Effector memory CD8-positive, alpha-beta T cell (primary cell): ENCODE data around the gene REPIN1.

ENCODE experiments used
- ATAC-seq: fragments of 150-1000 bp; cut with Tn5 transposase; replicated peaks from 2 replicates; pipeline ENCODE4 v1.10.0; 2021; ENCODE audit warnings: mild to moderate bottlenecking, moderate library complexity
- DNase-seq, 3 experiments: peaks; one replicate each; pipeline ENCODE4 v3.0.0; 2021
- H3K27ac Mint-ChIP-seq, 2 donors: one replicate each; pipeline ENCODE4 v1.8.0; 2022; ENCODE audit warnings: mild to moderate bottlenecking in 2 of 2, mixed read lengths in 2 of 2, moderate library complexity in 2 of 2
- H3K27me3 Mint-ChIP-seq, 2 donors: one replicate each; pipeline ENCODE4 v1.8.0; 2022; ENCODE audit warnings: mixed read lengths in 2 of 2
- H3K36me3 Mint-ChIP-seq: one replicate; pipeline ENCODE4 v1.8.0; 2022; ENCODE audit warnings: mild to moderate bottlenecking, moderate library complexity, mixed read lengths; ENCODE audit not compliant: insufficient read depth
- H3K4me1 Mint-ChIP-seq, 2 donors: one replicate each; pipeline ENCODE4 v1.8.0; 2022; ENCODE audit warnings: low read depth in 2 of 2, mixed read lengths in 2 of 2
- H3K4me3 Mint-ChIP-seq, 2 donors: one replicate each; pipeline ENCODE4 v1.8.0; 2022; ENCODE audit warnings: mild to moderate bottlenecking in 2 of 2, mixed read lengths in 2 of 2, moderate library complexity in 2 of 2
- H3K9me3 Mint-ChIP-seq, 2 donors: one replicate each; pipeline ENCODE4 v1.8.0; 2022; ENCODE audit warnings: mixed read lengths in 2 of 2

The REPIN1 gene

DNA sequence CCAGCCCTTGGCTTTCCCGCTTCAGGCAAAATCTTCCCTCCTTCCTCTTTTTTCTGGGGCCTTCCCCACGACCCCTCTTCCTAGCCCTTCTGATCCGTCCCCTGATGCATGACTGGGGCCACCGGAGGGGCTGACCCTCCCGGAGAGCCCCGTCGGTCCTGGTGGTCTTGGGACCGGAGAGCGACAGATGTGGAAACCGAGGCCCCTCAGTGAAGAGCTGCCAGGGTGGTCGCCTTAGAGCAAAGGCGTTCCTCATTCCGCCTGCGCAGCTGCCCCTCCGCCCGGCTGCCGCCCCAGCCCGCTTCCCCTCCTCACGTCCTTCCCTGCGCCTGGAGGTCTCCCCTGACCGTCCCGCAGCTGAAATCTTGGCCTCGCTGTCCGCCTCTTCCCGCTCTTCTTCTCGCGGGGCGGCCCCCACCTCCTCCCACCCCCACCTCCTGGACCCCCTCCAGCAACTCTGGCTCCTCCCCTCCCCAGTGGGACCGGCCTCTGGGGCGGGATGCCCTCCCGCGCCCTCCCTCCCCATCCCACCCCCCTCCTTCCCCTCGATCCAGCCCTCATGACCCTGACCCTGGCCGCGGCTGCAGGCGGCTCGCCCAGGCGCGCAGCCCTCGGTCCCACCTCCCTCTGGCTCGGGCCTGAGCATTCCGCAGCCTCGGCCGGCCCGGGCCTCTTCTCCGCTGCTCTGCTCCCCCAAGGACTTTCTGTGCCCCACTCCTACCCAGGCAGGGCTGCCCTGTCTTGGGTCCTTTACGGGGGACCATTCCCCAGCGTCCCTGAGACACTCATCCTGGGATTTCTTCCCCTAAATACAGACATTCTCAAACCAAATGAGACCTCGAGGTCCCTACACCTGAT, 27.1 kb upstream of the REPIN1 start, which contains the start of gene RARRES2:
TSS of gene RARRES2 (minus strand) at position 367 of the 858 bp plus-strand sequence. CDS start 1,020 bp downstream, outside the sequence.
- DNase-seq (no peak), ATAC-seq (no peak)
- Mint-ChIP-seq H3K27ac (no peak within 1 kb of the TSS), H3K4me3 (peak within 1 kb of the TSS in 1 of 2 donors; percentile 37), H3K36me3 (no peaks in the 10 kb centered on the region), H3K4me1 (peaks cover 0 to 7% of the 10 kb centered on the region in 2 donors), H3K27me3 (peaks cover 17 to 64% of the 10 kb centered on the region in 2 donors), H3K9me3 (no peaks in the 10 kb centered on the region)

GRCh38 chr7:150342121-150342408, 26.6 kb upstream of the REPIN1 start:
- H3K36me3 Mint-ChIP-seq, result no peaks in the 10 kb centered on the region
- peaks cover 21 to 70% of the 10 kb centered on the region in 2 donors for H3K27me3 Mint-ChIP-seq
- peaks cover 0 to 7% of the 10 kb centered on the region in 2 donors for H3K4me1 Mint-ChIP-seq
- H3K4me3 Mint-ChIP-seq, result peak overlapping the region in 1 of 2 donors; percentile 9
- no peak for DNase-seq
- no peak overlapping the region for H3K27ac Mint-ChIP-seq
- no peak for ATAC-seq
- H3K9me3 Mint-ChIP-seq, result no peaks in the 10 kb centered on the region

- Mint-ChIP-seq H3K9me3 (no peaks in the 10 kb centered on the region), H3K36me3 (no peaks in the 10 kb centered on the region), H3K4me3 (no peak overlapping the region), H3K27ac (no peak overlapping the region), H3K27me3 (peaks cover 21 to 66% of the 10 kb centered on the region in 2 donors), H3K4me1 (peaks cover 0 to 7% of the 10 kb centered on the region in 2 donors)
- DNase-seq (no peak), ATAC-seq (no peak)
These were observed 25.4 kb upstream of the REPIN1 start for GRCh38 chr7:150343225-150343624.

GRCh38 chr7:150344299-150344698, 24.3 kb upstream of the REPIN1 start:
- H3K27ac Mint-ChIP-seq, result no peak overlapping the region
- H3K4me3 Mint-ChIP-seq, result no peak overlapping the region
- H3K9me3 Mint-ChIP-seq, result no peaks in the 10 kb centered on the region
- H3K4me1 Mint-ChIP-seq, result peaks cover 0 to 7% of the 10 kb centered on the region in 2 donors
- DNase-seq, result no peak
- peaks cover 21 to 66% of the 10 kb centered on the region in 2 donors for H3K27me3 Mint-ChIP-seq
- H3K36me3 Mint-ChIP-seq, result no peaks in the 10 kb centered on the region
- ATAC-seq, result no peak

GRCh38 chr7:150345012-150345411, 23.6 kb upstream of the REPIN1 start:
- ATAC-seq (no peak), DNase-seq (no peak)
- no peaks in the 10 kb centered on the region for H3K9me3 Mint-ChIP-seq
- no peak overlapping the region for H3K27ac Mint-ChIP-seq
- H3K4me1 Mint-ChIP-seq, result peaks cover 0 to 4% of the 10 kb centered on the region in 2 donors
- H3K4me3 Mint-ChIP-seq, result no peak overlapping the region
- no peaks in the 10 kb centered on the region for H3K36me3 Mint-ChIP-seq
- peaks cover 21 to 59% of the 10 kb centered on the region in 2 donors for H3K27me3 Mint-ChIP-seq

DNA sequence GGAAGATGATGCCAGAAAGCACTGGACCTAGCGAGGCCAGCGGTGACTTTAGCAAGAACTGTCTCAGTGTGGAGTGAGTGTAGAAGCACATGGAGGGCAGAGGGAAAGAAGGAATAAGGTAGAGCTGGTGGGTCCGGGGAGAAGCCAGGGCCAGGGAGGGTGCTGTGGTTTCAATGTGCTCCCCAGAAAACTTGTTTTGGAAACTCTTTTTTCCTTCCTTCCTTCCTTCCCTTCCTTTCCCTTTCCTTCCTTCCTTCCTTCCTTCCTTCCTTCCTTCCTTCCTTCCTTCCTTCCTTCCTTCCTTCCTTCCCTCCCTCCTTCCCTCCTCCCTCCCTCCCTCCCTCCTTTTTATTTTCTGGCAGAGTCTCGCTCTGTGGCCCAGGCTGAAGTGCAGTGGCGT, 21.7 kb upstream of the REPIN1 start:
- DNase-seq (no peak), ATAC-seq (no peak)
- Mint-ChIP-seq H3K27ac (no peak overlapping the region), H3K4me1 (no peaks in the 10 kb centered on the region), H3K27me3 (peaks cover 21 to 40% of the 10 kb centered on the region in 2 donors), H3K9me3 (no peaks in the 10 kb centered on the region), H3K36me3 (no peaks in the 10 kb centered on the region), H3K4me3 (no peak overlapping the region)

- H3K9me3 Mint-ChIP-seq, result no peaks in the 10 kb centered on the region
- H3K27ac Mint-ChIP-seq, result no peak overlapping the region
- H3K27me3 Mint-ChIP-seq, result peaks cover 2 to 7% of the 10 kb centered on the region in 2 donors
- H3K4me1 Mint-ChIP-seq, result peaks cover 3 to 5% of the 10 kb centered on the region in 2 donors
- no peaks in the 10 kb centered on the region for H3K36me3 Mint-ChIP-seq
- ATAC-seq (no peak), DNase-seq (no peak)
- H3K4me3 Mint-ChIP-seq, result no peak overlapping the region
These were observed 16.9 kb upstream of the REPIN1 start for GRCh38 chr7:150351587-150352194.

- no peak for DNase-seq
- H3K27me3 Mint-ChIP-seq, result no peaks in the 10 kb centered on the region
- no peak for ATAC-seq
- H3K9me3 Mint-ChIP-seq, result no peaks in the 10 kb centered on the region
- H3K4me3 Mint-ChIP-seq, result no peak overlapping the region
- no peak overlapping the region for H3K27ac Mint-ChIP-seq
- H3K36me3 Mint-ChIP-seq, result peaks cover 7% of the 10 kb centered on the region
- peaks cover 27 to 33% of the 10 kb centered on the region in 2 donors for H3K4me1 Mint-ChIP-seq
These were observed 13.0 kb upstream of the REPIN1 start for GRCh38 chr7:150355666-150356059.

GRCh38 chr7:150356265-150356897, 12.2 kb upstream of the REPIN1 start:
- Mint-ChIP-seq H3K36me3 (peaks cover 7% of the 10 kb centered on the region), H3K4me3 (peak overlapping the region in 1 of 2 donors; percentile 15), H3K27me3 (no peaks in the 10 kb centered on the region), H3K9me3 (no peaks in the 10 kb centered on the region), H3K27ac (no peak overlapping the region), H3K4me1 (peaks cover 27 to 33% of the 10 kb centered on the region in 2 donors)
- ATAC-seq (no peak), DNase-seq (peak in 2 of 3 experiments; percentile 21)

DNA sequence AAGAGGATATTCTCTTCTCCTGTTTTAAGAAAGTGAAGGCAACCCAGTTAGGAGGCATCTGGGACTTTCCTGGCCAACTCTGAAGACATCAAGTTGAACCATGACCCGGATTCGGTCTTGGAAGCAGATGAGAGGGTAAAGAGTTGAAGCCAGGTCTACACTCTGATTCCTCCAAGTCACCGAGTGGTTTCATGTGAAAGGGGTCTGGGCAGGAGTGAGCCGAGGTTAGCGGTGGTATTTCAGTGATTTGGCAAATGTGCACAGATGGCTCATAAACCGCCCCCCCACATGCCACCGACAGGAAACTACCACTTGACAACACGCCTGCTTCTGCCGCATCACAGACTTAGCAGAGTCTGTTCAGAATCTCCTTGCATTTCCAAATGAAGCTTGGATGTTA, 11.4 kb upstream of the REPIN1 start:
- Mint-ChIP-seq H3K27me3 (no peaks in the 10 kb centered on the region), H3K4me1 (peaks cover 27 to 33% of the 10 kb centered on the region in 2 donors)
- peak; percentile 59 to 64 (median 61) for DNase-seq

DNA sequence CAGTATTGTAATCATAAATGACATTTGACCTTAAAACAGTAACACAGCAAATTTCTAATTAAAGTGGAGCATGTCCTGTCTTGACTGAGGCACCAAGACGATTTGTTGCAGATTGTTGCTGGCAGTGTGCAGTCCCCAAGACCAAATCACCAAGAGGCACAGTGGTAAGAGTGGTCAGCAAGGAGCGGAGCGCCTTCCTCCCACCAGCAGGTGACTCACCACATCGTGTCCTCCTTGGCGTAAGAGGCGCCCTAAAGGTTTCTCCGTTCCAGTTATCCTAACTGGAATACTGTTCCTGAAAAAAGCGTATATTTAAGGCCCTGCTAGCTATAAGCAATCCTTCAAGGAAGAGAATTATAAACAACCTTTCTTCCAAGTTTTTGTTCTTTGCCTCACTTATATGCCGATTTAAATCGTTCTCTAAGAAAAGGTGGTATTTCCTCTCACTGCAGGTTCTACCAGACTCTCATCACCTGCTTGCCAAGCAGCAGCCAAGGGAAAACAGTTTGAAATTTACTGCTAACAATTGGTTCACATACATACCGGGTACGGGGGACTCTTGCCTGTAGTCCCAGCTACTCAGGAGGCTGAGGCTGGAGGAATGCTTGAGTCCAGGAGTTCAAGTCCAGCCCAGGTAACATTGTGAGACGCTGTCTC, 10.7 kb upstream of the REPIN1 start:
- Mint-ChIP-seq H3K36me3 (peaks cover 7% of the 10 kb centered on the region), H3K27me3 (no peaks in the 10 kb centered on the region), H3K4me3 (peak overlapping the region; percentile 51 to 54), H3K27ac (peak overlapping the region in 1 of 2 donors; percentile 85), H3K4me1 (peaks cover 27 to 33% of the 10 kb centered on the region in 2 donors), H3K9me3 (no peaks in the 10 kb centered on the region)
- DNase-seq, result no peak
- peak; percentile 19 for ATAC-seq

More for the DNA sequence above, 11.4 kb upstream of the REPIN1 start:
- peak overlapping the region; percentile 51 to 54 for H3K4me3 Mint-ChIP-seq
- peak overlapping the region in 1 of 2 donors; percentile 85 for H3K27ac Mint-ChIP-seq
- peak; percentile 87 for ATAC-seq
- H3K36me3 Mint-ChIP-seq, result peaks cover 7% of the 10 kb centered on the region
- H3K9me3 Mint-ChIP-seq, result no peaks in the 10 kb centered on the region

DNA sequence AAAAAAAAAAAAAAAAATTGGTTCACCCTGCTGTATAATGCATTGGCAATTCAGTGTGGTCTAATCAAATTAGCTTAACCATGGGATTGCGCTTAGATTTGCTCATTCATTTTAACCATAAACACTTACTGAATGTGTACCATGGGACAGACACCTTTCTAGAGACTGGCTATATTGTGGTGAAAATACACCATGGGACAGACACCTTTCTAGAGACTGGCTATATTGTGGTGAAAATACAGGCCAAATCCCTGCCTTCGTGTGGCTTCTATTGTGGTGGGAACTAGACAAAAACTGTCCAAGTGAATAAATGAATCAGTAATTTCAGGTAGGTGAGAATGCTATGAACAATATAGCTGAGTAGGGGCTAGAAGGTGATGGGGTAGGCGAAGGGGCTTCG, 10.2 kb upstream of the REPIN1 start:
- DNase-seq (no peak), ATAC-seq (peak; percentile 38)
- Mint-ChIP-seq H3K4me1 (peaks cover 27 to 33% of the 10 kb centered on the region in 2 donors), H3K9me3 (no peaks in the 10 kb centered on the region), H3K27ac (peak overlapping the region in 1 of 2 donors; percentile 85), H3K27me3 (no peaks in the 10 kb centered on the region), H3K36me3 (peaks cover 7% of the 10 kb centered on the region), H3K4me3 (peak overlapping the region in 1 of 2 donors; percentile 51)

DNA sequence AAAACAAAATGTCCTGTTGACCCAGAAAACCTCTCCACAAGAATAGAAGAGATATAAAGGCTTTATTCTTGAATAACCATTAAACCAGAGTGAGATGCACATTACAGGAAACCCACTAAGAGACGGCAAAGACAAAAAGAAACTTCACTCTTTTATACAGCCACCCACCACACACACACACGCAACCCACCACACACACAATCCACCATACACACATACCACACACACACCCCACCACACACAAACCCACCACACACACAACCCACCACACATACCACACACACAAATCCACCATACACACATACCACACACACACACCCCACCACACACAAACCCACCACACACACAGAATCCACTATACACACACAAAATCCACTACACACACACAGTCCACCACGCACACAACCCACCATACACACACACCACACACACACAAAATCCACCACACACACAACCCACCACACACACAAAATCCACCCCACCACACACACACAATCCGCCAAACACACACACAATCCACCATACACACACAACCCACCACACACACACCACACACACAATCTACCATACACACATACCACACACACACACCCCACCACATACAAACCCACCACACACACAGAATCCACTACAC, 9.5 kb upstream of the REPIN1 start:
- H3K4me1 Mint-ChIP-seq, result peaks cover 27 to 34% of the 10 kb centered on the region in 2 donors

More for the DNA sequence above, 9.5 kb upstream of the REPIN1 start:
- Mint-ChIP-seq H3K4me3 (no peak overlapping the region), H3K27ac (peak overlapping the region; percentile 83 to 85), H3K27me3 (no peaks in the 10 kb centered on the region), H3K9me3 (no peaks in the 10 kb centered on the region), H3K36me3 (peaks cover 7% of the 10 kb centered on the region)
- DNase-seq, result no peak
- peak; percentile 23 for ATAC-seq
